CD14-positive monocyte (primary cell): Measurements from ENCODE around the gene SPO11. TPM values are rescaled to one million over a fixed set of nuclear protein-coding genes. Genes with fewer than 3 reads are reported as not detected.

ENCODE experiments used
- DNase-seq, 3 donors: peaks; one replicate each; pipeline ENCODE4 v3.0.0-alpha.2; 2011 to 2022
- H2AFZ ChIP-seq: 2 replicates; pipeline ENCODE4 v1.6.0; 2012; ENCODE audit warnings: mild to moderate bottlenecking, low read depth, low read length, inconsistent platforms; ENCODE audit not compliant: insufficient read depth, poor library complexity, severe bottlenecking
- H3K27ac ChIP-seq, 2 donors: 1 replicate in 1 of 2; 2 replicates in 1 of 2; pipeline ENCODE4 v1.5.1; 2012 to 2013; ENCODE audit warnings: low read length in 2 of 2, control low read depth in 1 of 2, inconsistent platforms in 1 of 2, low read depth in 1 of 2, mild to moderate bottlenecking in 1 of 2
- H3K27me3 ChIP-seq, 2 donors: one replicate each; pipeline versions ENCODE4 v1.6.0 to v1.6.1; 2011 to 2013; ENCODE audit warnings: low read length in 2 of 2; ENCODE audit not compliant: control insufficient read depth in 2 of 2, insufficient read depth in 2 of 2
- H3K36me3 ChIP-seq, 2 donors: replicated peaks in 1 of 2; 1 replicate in 1 of 2; 2 replicates in 1 of 2; pipeline versions ENCODE4 v1.5.1 to v1.6.1; 2012 to 2013; ENCODE audit warnings: low read length in 2 of 2, control low read depth in 1 of 2, inconsistent platforms in 1 of 2, mild to moderate bottlenecking in 1 of 2; ENCODE audit not compliant: insufficient read depth in 2 of 2, control insufficient read depth in 1 of 2
- H3K4me1 ChIP-seq, 2 donors: 1 replicate in 1 of 2; 2 replicates in 1 of 2; pipeline versions ENCODE4 v1.5.1 to v1.6.1; 2012 to 2013; ENCODE audit warnings: low read length in 2 of 2, control low read depth in 1 of 2, inconsistent platforms in 1 of 2, mild to moderate bottlenecking in 1 of 2, moderate library complexity in 1 of 2; ENCODE audit not compliant: insufficient read depth in 2 of 2, control insufficient read depth in 1 of 2
- H3K4me2 ChIP-seq: replicated peaks from 2 replicates; pipeline ENCODE3; 2012; ENCODE audit warnings: low read length, moderate library complexity, mild to moderate bottlenecking; ENCODE audit not compliant: poor library complexity, severe bottlenecking; ENCODE audit errors: extremely low read depth
- H3K4me3 ChIP-seq, 3 experiments: fragments of 200-600 bp in 1 of 3; sonication (generic) in 1 of 3; replicated peaks in 1 of 3; 1 replicate in 2 of 3; 2 replicates in 1 of 3; pipeline ENCODE4 v1.5.1; 2011 to 2013; ENCODE audit warnings: low read length in 3 of 3, mild to moderate bottlenecking in 3 of 3, control low read depth in 2 of 3, low read depth in 2 of 3, inconsistent platforms in 1 of 3, moderate library complexity in 1 of 3
- H3K79me2 ChIP-seq: 2 replicates; pipeline ENCODE4 v1.6.0; 2012; ENCODE audit warnings: mild to moderate bottlenecking, control low read depth, inconsistent platforms, low read length, moderate library complexity; ENCODE audit not compliant: insufficient read depth
- H3K9ac ChIP-seq: 2 replicates; pipeline ENCODE4 v1.6.0; 2017; ENCODE audit warnings: low read length, mild to moderate bottlenecking; ENCODE audit not compliant: insufficient read depth, poor library complexity, severe bottlenecking
- H3K9me3 ChIP-seq, 2 donors: replicated peaks in 1 of 2; 1 replicate in 1 of 2; 2 replicates in 1 of 2; pipeline versions ENCODE4 v1.5.1 to v1.6.1; 2012 to 2013; ENCODE audit warnings: low read length in 2 of 2, control low read depth in 1 of 2; ENCODE audit not compliant: control insufficient read depth in 1 of 2, insufficient read depth in 1 of 2
- H4K20me1 ChIP-seq: 2 replicates; pipeline ENCODE4 v1.6.0; 2012; ENCODE audit warnings: mild to moderate bottlenecking, low read length, control low read depth, moderate library complexity; ENCODE audit not compliant: insufficient read depth
- H3K27ac Mint-ChIP-seq, 7 donors: one replicate each; pipeline ENCODE4 v1.8.0; 2020; ENCODE audit warnings: mild to moderate bottlenecking in 7 of 7, mixed read lengths in 7 of 7, moderate library complexity in 6 of 7, inconsistent platforms in 2 of 7
- H3K27me3 Mint-ChIP-seq, 3 donors: one replicate each; pipeline ENCODE4 v1.8.0; 2021 to 2022; ENCODE audit warnings: low read depth in 3 of 3, mild to moderate bottlenecking in 3 of 3, mixed read lengths in 3 of 3, moderate library complexity in 3 of 3, inconsistent platforms in 1 of 3
- H3K36me3 Mint-ChIP-seq, 2 donors: one replicate each; pipeline ENCODE4 v1.8.0; 2020; ENCODE audit warnings: mixed read lengths in 2 of 2, inconsistent platforms in 1 of 2, mild to moderate bottlenecking in 1 of 2
- H3K4me1 Mint-ChIP-seq: one replicate; pipeline ENCODE4 v1.8.0; 2020; ENCODE audit warnings: mild to moderate bottlenecking, mixed read lengths
- H3K4me3 Mint-ChIP-seq, 2 donors: one replicate each; pipeline ENCODE4 v1.8.0; 2020; ENCODE audit warnings: mild to moderate bottlenecking in 2 of 2, mixed read lengths in 2 of 2, moderate library complexity in 1 of 2
- H3K9me3 Mint-ChIP-seq, 7 donors: one replicate each; pipeline ENCODE4 v1.8.0; 2020 to 2022; ENCODE audit warnings: mixed read lengths in 7 of 7, mild to moderate bottlenecking in 6 of 7, moderate library complexity in 6 of 7, inconsistent platforms in 2 of 7
- CTCF ChIP-seq: fragments of 200-600 bp; IDR thresholded peaks from one replicate; pipeline ENCODE4 v1.8.0; 2022; ENCODE audit warnings: antibody characterized with exemption, mild to moderate bottlenecking
- WGBS: methylation state at CpG from one replicate; pipeline ENCODE4 v1.1.5; 2013; ENCODE audit warnings: missing lambda C conversion rate; ENCODE audit not compliant: insufficient coverage; 5-methylcytosine and 5-hydroxymethylcytosine counted together
- intact Hi-C, 2 donors: fragments of 100-400 bp; cut with micrococcal nuclease; formaldehyde crosslinking; loops; one replicate each; pipeline versions ENCODE4 v1.15.0 to v1.15.1; 2023
- polyA plus RNA-seq, 3 donors: library from polyadenylated mRNA; depleted of rRNA in 1 of 3; unstranded in 2 of 3; stranded (reverse) in 1 of 3; fragments of 300-500 nt in 2 of 3; fragments of >200 nt in 1 of 3; fragmentation: Illumina TruSeq in 2 of 3; gene quantifications; 1 replicate in 2 of 3; 2 replicates in 1 of 3; pipeline ENCODE4 v1.2.3, GENCODE V29; 2012 to 2021

The SPO11 gene
- polyA plus RNA-seq, 3 donors, result not detected

GRCh38 chr20:57301026-57301425 lies 28.6 kb upstream of the SPO11 start:
- Histone ChIP-seq H3K27ac (no peak overlapping the region), H3K9ac (no peak overlapping the region), H2AFZ (no peak overlapping the region), H3K4me1 (no peaks in the 10 kb centered on the region), H3K9me3 (no peaks in the 10 kb centered on the region), H3K4me2 (no peak overlapping the region), H4K20me1 (no peaks in the 10 kb centered on the region), H3K79me2 (no peaks in the 10 kb centered on the region), H3K27me3 (no peaks in the 10 kb centered on the region), H3K36me3 (no peaks in the 10 kb centered on the region), H3K4me3 (no peak overlapping the region)
- H3K9me3 Mint-ChIP-seq, result peaks cover 0 to 8% (median 4%) of the 10 kb centered on the region in 7 donors
- no peak overlapping the region for H3K4me3 Mint-ChIP-seq
- H3K27ac Mint-ChIP-seq, result no peak overlapping the region
- H3K27me3 Mint-ChIP-seq, result peaks cover 3 to 11% (median 10%) of the 10 kb centered on the region in 3 donors
- no peaks in the 10 kb centered on the region for H3K36me3 Mint-ChIP-seq
- no peak for DNase-seq
- H3K4me1 Mint-ChIP-seq, result no peaks in the 10 kb centered on the region
- WGBS, result 70% methylated on average over 14 of the region's 14 CpGs
- intact Hi-C loops, result no loop called here
- TF ChIP-seq CTCF, result no peak

- H3K27me3 Mint-ChIP-seq, result peaks cover 0 to 5% (median 2%) of the 10 kb centered on the region in 3 donors
- no peak overlapping the region for H2AFZ ChIP-seq
- H3K27ac Mint-ChIP-seq, result no peak overlapping the region
- H3K36me3 Mint-ChIP-seq, result no peaks in the 10 kb centered on the region
- no peak overlapping the region for H3K9ac ChIP-seq
- no peak overlapping the region for H3K27ac ChIP-seq
- H3K79me2 ChIP-seq, result no peaks in the 10 kb centered on the region
- 91% methylated on average over 5 of the region's 5 CpGs for WGBS
- no peak overlapping the region for H3K4me3 Mint-ChIP-seq
- no peaks in the 10 kb centered on the region for H3K9me3 ChIP-seq
- H3K4me1 ChIP-seq, result no peaks in the 10 kb centered on the region
- H3K27me3 ChIP-seq, result no peaks in the 10 kb centered on the region
- DNase-seq, result no peak
- H3K4me2 ChIP-seq, result no peak overlapping the region
- no peaks in the 10 kb centered on the region for H3K36me3 ChIP-seq
- TF ChIP-seq CTCF, result no peak
- H3K9me3 Mint-ChIP-seq, result peaks cover 0 to 10% (median 5%) of the 10 kb centered on the region in 7 donors
- intact Hi-C loops, result no loop called here
- no peaks in the 10 kb centered on the region for H3K4me1 Mint-ChIP-seq
- H4K20me1 ChIP-seq, result no peaks in the 10 kb centered on the region
- H3K4me3 ChIP-seq, result no peak overlapping the region
Measured at GRCh38 chr20:57306747-57307146, 22.9 kb upstream of the SPO11 start.
